AG04450 (cell line): ENCODE measurements around the gene SLC39A13. TPM values are rescaled to one million over a fixed set of nuclear protein-coding genes. Genes with fewer than 3 reads are reported as not detected.

Experiments used
- CTCF ChIA-PET: fragments of 300-600, 350-600 bp; formaldehyde crosslinking; extraction: SDS; loops from one replicate; lab custom pipeline; 2022; ENCODE audit warnings: antibody characterized with exemption, inconsistent platforms; lab: Charles Lee
- POLR2A ChIA-PET: fragments of 350-600 bp; formaldehyde crosslinking; extraction: SDS; loops from one replicate; lab custom pipeline; 2021; ENCODE audit warnings: antibody characterized with exemption, inconsistent platforms; lab: Yijun Ruan, JAX
- DNase-seq: peaks from one replicate; pipeline ENCODE4 v3.0.0-alpha.2; 2011; ENCODE audit warnings: low read depth, low spot score
- H3K27ac ChIP-seq: one replicate; pipeline ENCODE4 v1.5.1; 2012; ENCODE audit warnings: low read depth, low read length, control low read depth
- H3K27me3 ChIP-seq: one replicate; pipeline ENCODE4 v1.6.0; 2012; ENCODE audit warnings: low read length; ENCODE audit not compliant: control insufficient read depth, insufficient read depth
- H3K4me3 ChIP-seq: 2 replicates; pipeline ENCODE4 v1.5.1; 2011; ENCODE audit warnings: mild to moderate bottlenecking, low read depth, low read length, control low read depth
- H3K9me3 ChIP-seq: 2 replicates; pipeline ENCODE4 v1.5.1; 2012; ENCODE audit warnings: low read length; ENCODE audit not compliant: control insufficient read depth, insufficient read depth
- polyA plus RNA-seq: library from polyadenylated mRNA; depleted of rRNA; stranded (reverse); fragments of >200 nt; gene quantifications from 2 replicates; pipeline ENCODE4 v1.2.3, GENCODE V29; 2011
- TF ChIP-seq, protein P1 (sequence below): IDR thresholded peaks from 2 replicates; pipeline ENCODE4 v1.5.1; 2011; ENCODE audit warnings: low read depth, low read length, control low read depth, inconsistent platforms

The SLC39A13 gene
- polyA plus RNA-seq, 1 experiment = 54.4 TPM

DNA sequence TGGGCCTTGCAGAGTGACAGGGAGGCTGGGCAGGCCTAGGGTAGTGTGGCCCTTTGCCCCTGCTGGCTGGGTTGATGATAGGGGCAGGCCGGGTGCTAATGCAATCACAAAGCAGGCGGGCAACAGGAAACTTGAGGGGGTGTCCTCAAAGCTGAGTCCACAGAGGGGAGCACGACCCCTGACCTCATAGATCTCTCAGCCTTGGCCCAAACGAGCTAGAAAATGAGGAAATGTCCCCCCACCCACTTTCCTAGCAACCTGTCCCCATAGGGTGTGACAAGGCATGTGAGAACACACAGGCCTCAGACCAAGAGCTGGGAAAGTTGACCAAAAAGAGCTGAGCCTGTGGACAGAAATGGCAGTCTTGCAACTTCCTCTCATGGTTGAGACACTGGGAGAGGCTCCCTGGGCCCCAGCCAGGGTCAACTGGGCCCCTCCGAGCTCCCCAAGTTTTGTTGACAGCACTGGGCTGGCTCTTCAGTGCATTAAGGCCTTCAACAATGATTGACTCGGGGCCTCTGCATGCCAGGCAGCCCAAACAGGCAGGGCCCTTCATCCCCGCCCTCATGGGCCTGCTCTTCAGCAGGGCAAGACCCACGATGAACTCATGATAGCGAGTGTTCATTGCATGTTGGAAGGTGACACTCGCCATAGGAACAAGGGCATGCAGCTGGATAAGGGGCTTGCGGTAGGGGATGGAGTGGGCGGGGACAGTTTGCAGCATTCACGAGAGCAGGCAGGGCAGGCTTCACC is 20.3 kb upstream of the SLC39A13 start:
- CTCF ChIA-PET = interaction anchor here (0.6 to 1.1 kb wide), 3 partner anchors 14 to 33 kb away, joined by 3 to 8 read pairs (median 4); no protein-coding TSS in a partner anchor
- DNase-seq = no peak

DNA sequence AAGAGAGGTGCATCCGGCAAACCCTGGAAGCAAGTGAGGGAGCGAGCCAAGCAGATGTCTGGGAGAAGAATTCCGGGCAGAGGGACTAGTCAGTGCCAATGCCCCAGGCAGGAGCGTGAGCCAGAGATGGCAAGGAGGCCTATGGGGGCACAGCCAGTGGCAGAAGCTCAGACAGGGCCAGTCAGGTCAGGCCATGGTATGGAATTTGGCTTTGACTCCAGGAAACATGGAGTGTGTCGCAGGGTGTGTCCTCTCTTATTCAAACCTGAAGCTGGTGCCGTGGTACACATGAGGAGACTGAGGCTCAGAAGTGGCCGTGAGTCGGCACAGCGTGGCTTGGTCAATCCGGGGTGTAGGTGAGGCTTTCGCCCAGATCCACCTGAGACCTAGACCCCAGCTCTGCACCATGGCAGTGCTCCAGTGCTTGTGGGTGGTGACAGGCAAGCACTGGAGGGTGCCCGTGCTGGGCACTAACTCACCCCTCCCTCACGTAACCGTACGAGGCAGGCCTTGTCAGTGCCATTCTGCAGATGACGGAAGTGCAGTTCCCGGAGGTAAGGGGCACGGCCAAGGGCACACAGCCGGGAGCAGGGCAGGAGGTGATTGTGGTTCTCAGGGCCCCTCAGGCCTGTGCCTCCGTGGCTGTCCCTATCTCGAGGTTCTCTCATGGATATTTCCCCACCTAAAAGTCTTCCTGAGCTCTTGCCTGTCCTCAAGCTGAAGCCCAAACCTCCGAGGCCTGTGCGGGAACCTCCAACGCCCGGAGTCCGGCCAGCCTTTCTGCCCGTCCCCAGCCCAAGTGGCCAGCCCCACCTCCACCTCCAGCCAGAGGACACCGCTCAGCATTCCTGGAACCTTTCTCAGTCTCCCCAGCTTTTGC is 19.5 kb upstream of the SLC39A13 start:
- ChIA-PET POLR2A (interaction anchor here (0.5 kb wide), 1 partner anchor 315 kb away, joined by 3 read pairs; no protein-coding TSS in a partner anchor), CTCF (interaction anchor here (1.1 kb wide), 1 partner anchor 15 kb away, joined by 8 read pairs; no protein-coding TSS in a partner anchor)
- TF ChIP-seq, protein P1, sequence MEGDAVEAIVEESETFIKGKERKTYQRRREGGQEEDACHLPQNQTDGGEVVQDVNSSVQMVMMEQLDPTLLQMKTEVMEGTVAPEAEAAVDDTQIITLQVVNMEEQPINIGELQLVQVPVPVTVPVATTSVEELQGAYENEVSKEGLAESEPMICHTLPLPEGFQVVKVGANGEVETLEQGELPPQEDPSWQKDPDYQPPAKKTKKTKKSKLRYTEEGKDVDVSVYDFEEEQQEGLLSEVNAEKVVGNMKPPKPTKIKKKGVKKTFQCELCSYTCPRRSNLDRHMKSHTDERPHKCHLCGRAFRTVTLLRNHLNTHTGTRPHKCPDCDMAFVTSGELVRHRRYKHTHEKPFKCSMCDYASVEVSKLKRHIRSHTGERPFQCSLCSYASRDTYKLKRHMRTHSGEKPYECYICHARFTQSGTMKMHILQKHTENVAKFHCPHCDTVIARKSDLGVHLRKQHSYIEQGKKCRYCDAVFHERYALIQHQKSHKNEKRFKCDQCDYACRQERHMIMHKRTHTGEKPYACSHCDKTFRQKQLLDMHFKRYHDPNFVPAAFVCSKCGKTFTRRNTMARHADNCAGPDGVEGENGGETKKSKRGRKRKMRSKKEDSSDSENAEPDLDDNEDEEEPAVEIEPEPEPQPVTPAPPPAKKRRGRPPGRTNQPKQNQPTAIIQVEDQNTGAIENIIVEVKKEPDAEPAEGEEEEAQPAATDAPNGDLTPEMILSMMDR = no peak
- H3K27ac ChIP-seq = no peak overlapping the region
- no peaks in the 10 kb centered on the region for H3K27me3 ChIP-seq
- DNase-seq = no peak
- no peaks in the 10 kb centered on the region; the same call in 1 of the 2 replicates for H3K9me3 ChIP-seq
- H3K4me3 ChIP-seq = no peak overlapping the region

More for the DNA sequence above, 20.3 kb upstream of the SLC39A13 start:
- Histone ChIP-seq H3K4me3 (no peak overlapping the region), H3K9me3 (no peaks in the 10 kb centered on the region; the same call in 1 of the 2 replicates), H3K27me3 (no peaks in the 10 kb centered on the region), H3K27ac (no peak overlapping the region)
- TF ChIP-seq, protein P1 = no peak
- POLR2A ChIA-PET = interaction anchor here (0.5 to 0.6 kb wide), 2 partner anchors 88 to 315 kb away, joined by 3 to 5 read pairs; no protein-coding TSS in a partner anchor

DNA sequence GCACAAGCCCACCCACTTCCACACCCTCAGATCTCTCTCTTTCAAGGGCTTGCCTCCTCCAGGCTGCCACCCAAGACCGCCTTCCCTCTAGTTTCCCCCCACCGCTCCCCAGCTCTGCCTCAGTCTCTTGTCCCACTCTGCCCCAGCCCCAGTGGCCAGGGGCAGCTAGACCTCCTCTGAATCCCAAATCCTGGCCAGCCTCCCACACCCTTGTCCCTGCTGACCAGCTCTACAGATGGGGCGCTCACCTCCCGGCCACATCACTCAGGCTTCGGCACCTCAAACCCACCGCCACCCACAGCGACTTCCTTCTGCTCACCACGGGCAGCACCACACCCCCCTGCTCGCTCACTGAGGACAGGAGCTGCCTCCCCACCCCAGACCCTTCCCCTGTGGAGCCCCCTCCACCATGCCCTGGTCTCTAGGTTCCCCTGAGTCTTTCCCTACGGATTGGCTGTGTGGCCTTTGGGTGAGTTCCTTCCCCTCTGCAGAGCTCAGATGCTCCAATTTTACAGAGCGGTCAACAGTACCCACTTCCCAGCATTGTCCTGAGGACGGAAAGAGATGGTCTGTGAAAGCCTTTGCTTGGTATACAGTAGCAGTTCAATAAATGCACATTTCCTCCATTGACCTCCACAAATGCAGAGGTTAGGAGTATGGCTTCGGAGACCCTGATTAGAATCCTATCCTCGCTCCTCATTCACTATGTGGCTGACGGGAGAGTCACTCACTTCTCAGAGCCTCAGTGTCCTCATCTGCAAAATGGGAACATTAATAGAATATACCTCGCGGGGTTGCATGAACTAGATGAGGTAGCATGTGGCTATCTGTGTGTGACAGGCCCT is 18.6 kb upstream of the SLC39A13 start:
- H3K27ac ChIP-seq = no peak overlapping the region
- POLR2A ChIA-PET = no interaction called here
- CTCF ChIA-PET = interaction anchor here (1.1 kb wide), 1 partner anchor 15 kb away, joined by 3 read pairs; no protein-coding TSS in a partner anchor

DNA sequence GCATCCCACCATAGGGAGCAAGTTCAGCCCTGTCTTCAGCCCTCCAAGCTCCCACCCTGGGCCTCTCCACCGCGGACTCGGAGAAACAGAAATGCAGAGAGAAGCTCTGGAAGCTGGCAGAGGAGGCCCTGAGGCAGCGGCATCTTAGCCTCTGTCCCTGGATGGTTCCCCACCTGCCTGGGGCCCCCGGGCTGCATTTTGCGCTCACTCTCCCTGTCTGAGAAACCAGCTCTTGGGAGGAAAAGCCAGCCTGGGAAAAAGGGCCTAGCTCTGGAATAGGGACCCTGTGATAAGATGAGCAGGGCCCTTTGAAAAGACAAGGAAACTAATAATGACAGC is 18.0 kb upstream of the SLC39A13 start:
- Histone ChIP-seq H3K27ac (no peak overlapping the region), H3K9me3 (no peaks in the 10 kb centered on the region; the same call in 1 of the 2 replicates), H3K27me3 (no peaks in the 10 kb centered on the region), H3K4me3 (no peak overlapping the region)
- DNase-seq = no peak
- TF ChIP-seq, protein P1 = no peak
- CTCF ChIA-PET = interaction anchor here (1.1 kb wide), 1 partner anchor 16 kb away, joined by 3 read pairs; no protein-coding TSS in a partner anchor
- POLR2A ChIA-PET = no interaction called here

More for the DNA sequence above, 18.6 kb upstream of the SLC39A13 start:
- TF ChIP-seq, protein P1 = no peak
- DNase-seq = no peak
- Histone ChIP-seq H3K27me3 (no peaks in the 10 kb centered on the region), H3K9me3 (no peaks in the 10 kb centered on the region; the same call in 1 of the 2 replicates), H3K4me3 (no peak overlapping the region)
